GM23338 (cell line): ENCODE results near the gene BATF3. TPM values are rescaled to one million over a fixed set of nuclear protein-coding genes. Genes with fewer than 3 reads are reported as not detected.

Experiments
- ATAC-seq: fragments of 200-7000 bp; cut with Tn5 transposase; 3 replicates; pipeline ENCODE4 v1.9.1; 2020
- DNase-seq: peaks from one replicate; pipeline ENCODE4 v3.0.0-alpha.2; 2015; ENCODE audit warnings: low spot score
- H2AFZ ChIP-seq: fragments of 200-600 bp; sonication (generic); 2 replicates; pipeline ENCODE4 v1.8.0; 2016; ENCODE audit warnings: antibody characterized with exemption, mild to moderate bottlenecking, moderate library complexity
- H3F3A ChIP-seq: fragments of 200-600 bp; sonication (generic); replicated peaks from 2 replicates; pipeline ENCODE4 v1.8.0; 2017; ENCODE audit warnings: antibody characterized with exemption, mixed run types, low read depth
- H3K27ac ChIP-seq: fragments of 200-600 bp; sonication (generic); 2 replicates; pipeline ENCODE4 v1.6.1; 2016; ENCODE audit warnings: low read depth
- H3K27me3 ChIP-seq: fragments of 200-600 bp; sonication (generic); 2 replicates; pipeline ENCODE4 v1.8.0; 2016; ENCODE audit warnings: mild to moderate bottlenecking, mixed run types, moderate library complexity; ENCODE audit not compliant: insufficient read depth
- H3K36me3 ChIP-seq: fragments of 200-600 bp; sonication (generic); 2 replicates; pipeline ENCODE4 v1.8.0; 2016; ENCODE audit warnings: mild to moderate bottlenecking; ENCODE audit not compliant: insufficient read depth
- H3K4me1 ChIP-seq: fragments of 200-600 bp; sonication (generic); 2 replicates; pipeline ENCODE4 v1.8.0; 2016; ENCODE audit warnings: mild to moderate bottlenecking, moderate library complexity; ENCODE audit not compliant: insufficient read depth
- H3K4me2 ChIP-seq: fragments of 200-600 bp; sonication (generic); 2 replicates; pipeline ENCODE4 v1.7.1; 2017; ENCODE audit warnings: mixed run types
- H3K4me3 ChIP-seq: fragments of 200-600 bp; sonication (generic); 2 replicates; pipeline ENCODE4 v1.6.1; 2016; ENCODE audit warnings: mixed run types
- H3K79me2 ChIP-seq: fragments of 200-600 bp; sonication (generic); replicated peaks from 2 replicates; pipeline ENCODE4 v1.8.0; 2017; ENCODE audit warnings: mild to moderate bottlenecking; ENCODE audit not compliant: insufficient read depth
- H3K9me2 ChIP-seq: fragments of 200-600 bp; sonication (generic); 2 replicates; pipeline ENCODE4 v1.8.0; 2017; ENCODE audit not compliant: insufficient read depth
- H4K20me1 ChIP-seq: fragments of 200-600 bp; sonication (generic); replicated peaks from 2 replicates; pipeline ENCODE4 v1.8.0; 2017; ENCODE audit warnings: mild to moderate bottlenecking; ENCODE audit not compliant: insufficient read depth
- H3K27ac Mint-ChIP-seq: 2 replicates; pipeline ENCODE4 v1.8.0; 2020; ENCODE audit warnings: inconsistent platforms, mild to moderate bottlenecking, moderate library complexity, mixed read lengths
- H3K27me3 Mint-ChIP-seq: 3 replicates; pipeline ENCODE4 v1.8.0; 2022; ENCODE audit warnings: low read depth, mild to moderate bottlenecking, moderate library complexity, mixed read lengths, inconsistent platforms; ENCODE audit not compliant: insufficient read depth, poor library complexity
- H3K36me3 Mint-ChIP-seq: 3 replicates; pipeline ENCODE4 v1.8.0; 2021; ENCODE audit warnings: low read depth, mild to moderate bottlenecking, inconsistent platforms, moderate library complexity, mixed read lengths
- H3K4me1 Mint-ChIP-seq: 3 replicates; pipeline ENCODE4 v1.8.0; 2020; ENCODE audit warnings: mild to moderate bottlenecking, inconsistent platforms, mixed read lengths
- H3K4me3 Mint-ChIP-seq: 3 replicates; pipeline ENCODE4 v1.8.0; 2021; ENCODE audit warnings: moderate library complexity, mild to moderate bottlenecking, inconsistent platforms, mixed read lengths
- H3K9me3 Mint-ChIP-seq: 3 replicates; pipeline ENCODE4 v1.8.0; 2020; ENCODE audit warnings: moderate library complexity, mild to moderate bottlenecking, inconsistent platforms, mixed read lengths
- EZH2 ChIP-seq: fragments of 200-600 bp; sonication (generic); IDR thresholded peaks from one replicate; pipeline ENCODE4 v1.8.0; 2017; ENCODE audit warnings: antibody characterized with exemption, mild to moderate bottlenecking, low read depth; ENCODE audit not compliant: unreplicated experiment
- JUNB ChIP-seq: IDR thresholded peaks from one replicate; pipeline ENCODE4 v1.6.1; 2016; ENCODE audit warnings: antibody characterized with exemption; ENCODE audit not compliant: unreplicated experiment
- NANOG ChIP-seq: IDR thresholded peaks from 2 replicates; pipeline ENCODE4 v1.6.1; 2016; ENCODE audit warnings: antibody characterized with exemption, borderline replicate concordance
- POLR2AphosphoS5 ChIP-seq: IDR thresholded peaks from 2 replicates; pipeline ENCODE4 v1.6.1; 2016; ENCODE audit warnings: antibody characterized with exemption, low read depth
- STAT1 ChIP-seq: IDR thresholded peaks from one replicate; pipeline ENCODE4 v1.6.1; 2016; ENCODE audit warnings: antibody characterized with exemption; ENCODE audit not compliant: unreplicated experiment
- ZNF114 ChIP-seq: fragments of 250-450 bp; sonication (Bioruptor Pico); IDR thresholded peaks from 2 replicates; pipeline ENCODE4 v1.5.0; 2020; ENCODE audit warnings: mild to moderate bottlenecking, moderate library complexity
- polyA plus RNA-seq: library from polyadenylated mRNA; unstranded; fragments of >200 nt; fragmentation: Nextera tagmentation; extraction: Ambion mirVana; gene quantifications from 2 replicates; pipeline ENCODE4 v1.2.1, GENCODE V29; 2016
- total RNA-seq: library from RNA; depleted of rRNA; stranded (reverse); fragments of >200 nt; shearing (Covaris generic); gene quantifications from 2 replicates; pipeline ENCODE4 v1.2.3, GENCODE V29; 2014
- TF ChIP-seq, protein P1 (sequence below): IDR thresholded peaks from one replicate; pipeline ENCODE4 v1.6.1; 2018; ENCODE audit warnings: antibody characterized with exemption; ENCODE audit not compliant: unreplicated experiment
- TF ChIP-seq, protein P2 (sequence below): fragments of 250-450 bp; sonication (Bioruptor Pico); IDR thresholded peaks from 2 replicates; pipeline ENCODE4 v1.5.0; 2020; ENCODE audit warnings: mild to moderate bottlenecking, moderate library complexity
- TF ChIP-seq, protein P3 (sequence below), 2 experiments: fragments of 200-600 bp in 1 of 2; sonication (generic) in 1 of 2; conservative IDR thresholded peaks; 2 replicates each; pipeline versions ENCODE4 v1.5.1 to v1.6.1; 2016 to 2017; ENCODE audit warnings: antibody characterized with exemption in 2 of 2, low read depth in 2 of 2, mild to moderate bottlenecking in 2 of 2, moderate library complexity in 1 of 2

Gene BATF3
- total and polyA plus RNA-seq, 2 experiments from 2014 or later, result 3.6 to 7.8 TPM

DNA sequence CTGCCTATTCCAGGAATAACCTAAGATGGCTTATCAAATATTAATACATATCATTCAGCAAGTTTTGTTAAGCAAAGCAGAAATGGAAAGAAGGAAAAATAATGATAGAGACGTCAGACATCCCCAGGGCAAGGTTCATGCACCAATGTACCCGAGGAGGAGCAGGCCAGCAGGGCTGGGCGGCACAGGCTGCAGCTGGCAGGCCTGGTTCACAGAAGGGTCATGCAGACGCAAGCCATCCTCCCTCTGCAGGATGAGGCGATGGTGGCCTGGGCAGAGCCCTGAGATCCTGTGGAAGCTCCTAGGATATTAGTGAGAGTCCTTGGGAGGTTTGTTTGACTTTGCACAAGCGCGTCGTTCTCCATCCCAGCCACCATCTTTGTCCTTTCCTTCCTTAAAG is 30.0 kb downstream of the BATF3 start:
- no peak overlapping the region for H3K27ac ChIP-seq
- H3K36me3 Mint-ChIP-seq, result no peaks in the 10 kb centered on the region
- peaks cover 18% of the 10 kb centered on the region for H3K4me1 ChIP-seq
- no peaks in the 10 kb centered on the region for H3K79me2 ChIP-seq
- DNase-seq (no peak), ATAC-seq (no peak)
- peaks cover 11% of the 10 kb centered on the region for H3K27me3 ChIP-seq
- H3K4me3 Mint-ChIP-seq, result no peak overlapping the region
- no peaks in the 10 kb centered on the region for H3F3A ChIP-seq
- H3K27me3 Mint-ChIP-seq, result peaks cover 13% of the 10 kb centered on the region
- no peak overlapping the region for H3K27ac Mint-ChIP-seq
- no peaks in the 10 kb centered on the region for H3K9me2 ChIP-seq
- no peak overlapping the region for H3K4me3 ChIP-seq
- no peaks in the 10 kb centered on the region for H4K20me1 ChIP-seq
- peaks cover 45% of the 10 kb centered on the region for H3K4me1 Mint-ChIP-seq
- H2AFZ ChIP-seq, result no peak overlapping the region
- H3K4me2 ChIP-seq, result no peak overlapping the region
- no peaks in the 10 kb centered on the region for H3K9me3 Mint-ChIP-seq
- TF ChIP-seq, protein P1, sequence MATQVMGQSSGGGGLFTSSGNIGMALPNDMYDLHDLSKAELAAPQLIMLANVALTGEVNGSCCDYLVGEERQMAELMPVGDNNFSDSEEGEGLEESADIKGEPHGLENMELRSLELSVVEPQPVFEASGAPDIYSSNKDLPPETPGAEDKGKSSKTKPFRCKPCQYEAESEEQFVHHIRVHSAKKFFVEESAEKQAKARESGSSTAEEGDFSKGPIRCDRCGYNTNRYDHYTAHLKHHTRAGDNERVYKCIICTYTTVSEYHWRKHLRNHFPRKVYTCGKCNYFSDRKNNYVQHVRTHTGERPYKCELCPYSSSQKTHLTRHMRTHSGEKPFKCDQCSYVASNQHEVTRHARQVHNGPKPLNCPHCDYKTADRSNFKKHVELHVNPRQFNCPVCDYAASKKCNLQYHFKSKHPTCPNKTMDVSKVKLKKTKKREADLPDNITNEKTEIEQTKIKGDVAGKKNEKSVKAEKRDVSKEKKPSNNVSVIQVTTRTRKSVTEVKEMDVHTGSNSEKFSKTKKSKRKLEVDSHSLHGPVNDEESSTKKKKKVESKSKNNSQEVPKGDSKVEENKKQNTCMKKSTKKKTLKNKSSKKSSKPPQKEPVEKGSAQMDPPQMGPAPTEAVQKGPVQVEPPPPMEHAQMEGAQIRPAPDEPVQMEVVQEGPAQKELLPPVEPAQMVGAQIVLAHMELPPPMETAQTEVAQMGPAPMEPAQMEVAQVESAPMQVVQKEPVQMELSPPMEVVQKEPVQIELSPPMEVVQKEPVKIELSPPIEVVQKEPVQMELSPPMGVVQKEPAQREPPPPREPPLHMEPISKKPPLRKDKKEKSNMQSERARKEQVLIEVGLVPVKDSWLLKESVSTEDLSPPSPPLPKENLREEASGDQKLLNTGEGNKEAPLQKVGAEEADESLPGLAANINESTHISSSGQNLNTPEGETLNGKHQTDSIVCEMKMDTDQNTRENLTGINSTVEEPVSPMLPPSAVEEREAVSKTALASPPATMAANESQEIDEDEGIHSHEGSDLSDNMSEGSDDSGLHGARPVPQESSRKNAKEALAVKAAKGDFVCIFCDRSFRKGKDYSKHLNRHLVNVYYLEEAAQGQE, result no peak
- TF ChIP-seq ZNF114 (CRISPR knock-in tag), result no peak
- no peak for TF ChIP-seq EZH2
- no peak for TF ChIP-seq NANOG
- no peaks in the 10 kb centered on the region for H3K36me3 ChIP-seq

DNA sequence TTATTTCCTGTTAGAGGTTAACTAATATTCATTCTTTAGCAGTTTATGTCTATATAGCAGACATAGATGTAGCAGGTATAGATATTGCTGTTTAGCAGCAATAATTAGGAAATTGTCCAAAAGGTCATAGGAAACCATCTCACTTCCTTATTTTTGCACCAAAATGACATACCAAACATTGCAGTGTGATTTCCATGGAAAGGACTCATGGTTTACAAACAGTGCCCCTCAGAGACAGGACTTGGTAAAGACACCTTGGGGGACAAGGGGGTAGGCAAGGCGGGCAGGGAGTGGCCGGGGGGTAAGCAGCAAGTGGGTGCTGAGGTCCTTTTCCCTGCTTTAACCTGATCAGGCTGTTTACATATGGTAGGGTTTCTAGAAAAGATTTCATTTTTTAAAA is 30.5 kb downstream of the BATF3 start:
- TF ChIP-seq NANOG (no peak), STAT1 (no peak), POLR2AphosphoS5 (no peak), JUNB (no peak)
- TF ChIP-seq, protein P2, sequence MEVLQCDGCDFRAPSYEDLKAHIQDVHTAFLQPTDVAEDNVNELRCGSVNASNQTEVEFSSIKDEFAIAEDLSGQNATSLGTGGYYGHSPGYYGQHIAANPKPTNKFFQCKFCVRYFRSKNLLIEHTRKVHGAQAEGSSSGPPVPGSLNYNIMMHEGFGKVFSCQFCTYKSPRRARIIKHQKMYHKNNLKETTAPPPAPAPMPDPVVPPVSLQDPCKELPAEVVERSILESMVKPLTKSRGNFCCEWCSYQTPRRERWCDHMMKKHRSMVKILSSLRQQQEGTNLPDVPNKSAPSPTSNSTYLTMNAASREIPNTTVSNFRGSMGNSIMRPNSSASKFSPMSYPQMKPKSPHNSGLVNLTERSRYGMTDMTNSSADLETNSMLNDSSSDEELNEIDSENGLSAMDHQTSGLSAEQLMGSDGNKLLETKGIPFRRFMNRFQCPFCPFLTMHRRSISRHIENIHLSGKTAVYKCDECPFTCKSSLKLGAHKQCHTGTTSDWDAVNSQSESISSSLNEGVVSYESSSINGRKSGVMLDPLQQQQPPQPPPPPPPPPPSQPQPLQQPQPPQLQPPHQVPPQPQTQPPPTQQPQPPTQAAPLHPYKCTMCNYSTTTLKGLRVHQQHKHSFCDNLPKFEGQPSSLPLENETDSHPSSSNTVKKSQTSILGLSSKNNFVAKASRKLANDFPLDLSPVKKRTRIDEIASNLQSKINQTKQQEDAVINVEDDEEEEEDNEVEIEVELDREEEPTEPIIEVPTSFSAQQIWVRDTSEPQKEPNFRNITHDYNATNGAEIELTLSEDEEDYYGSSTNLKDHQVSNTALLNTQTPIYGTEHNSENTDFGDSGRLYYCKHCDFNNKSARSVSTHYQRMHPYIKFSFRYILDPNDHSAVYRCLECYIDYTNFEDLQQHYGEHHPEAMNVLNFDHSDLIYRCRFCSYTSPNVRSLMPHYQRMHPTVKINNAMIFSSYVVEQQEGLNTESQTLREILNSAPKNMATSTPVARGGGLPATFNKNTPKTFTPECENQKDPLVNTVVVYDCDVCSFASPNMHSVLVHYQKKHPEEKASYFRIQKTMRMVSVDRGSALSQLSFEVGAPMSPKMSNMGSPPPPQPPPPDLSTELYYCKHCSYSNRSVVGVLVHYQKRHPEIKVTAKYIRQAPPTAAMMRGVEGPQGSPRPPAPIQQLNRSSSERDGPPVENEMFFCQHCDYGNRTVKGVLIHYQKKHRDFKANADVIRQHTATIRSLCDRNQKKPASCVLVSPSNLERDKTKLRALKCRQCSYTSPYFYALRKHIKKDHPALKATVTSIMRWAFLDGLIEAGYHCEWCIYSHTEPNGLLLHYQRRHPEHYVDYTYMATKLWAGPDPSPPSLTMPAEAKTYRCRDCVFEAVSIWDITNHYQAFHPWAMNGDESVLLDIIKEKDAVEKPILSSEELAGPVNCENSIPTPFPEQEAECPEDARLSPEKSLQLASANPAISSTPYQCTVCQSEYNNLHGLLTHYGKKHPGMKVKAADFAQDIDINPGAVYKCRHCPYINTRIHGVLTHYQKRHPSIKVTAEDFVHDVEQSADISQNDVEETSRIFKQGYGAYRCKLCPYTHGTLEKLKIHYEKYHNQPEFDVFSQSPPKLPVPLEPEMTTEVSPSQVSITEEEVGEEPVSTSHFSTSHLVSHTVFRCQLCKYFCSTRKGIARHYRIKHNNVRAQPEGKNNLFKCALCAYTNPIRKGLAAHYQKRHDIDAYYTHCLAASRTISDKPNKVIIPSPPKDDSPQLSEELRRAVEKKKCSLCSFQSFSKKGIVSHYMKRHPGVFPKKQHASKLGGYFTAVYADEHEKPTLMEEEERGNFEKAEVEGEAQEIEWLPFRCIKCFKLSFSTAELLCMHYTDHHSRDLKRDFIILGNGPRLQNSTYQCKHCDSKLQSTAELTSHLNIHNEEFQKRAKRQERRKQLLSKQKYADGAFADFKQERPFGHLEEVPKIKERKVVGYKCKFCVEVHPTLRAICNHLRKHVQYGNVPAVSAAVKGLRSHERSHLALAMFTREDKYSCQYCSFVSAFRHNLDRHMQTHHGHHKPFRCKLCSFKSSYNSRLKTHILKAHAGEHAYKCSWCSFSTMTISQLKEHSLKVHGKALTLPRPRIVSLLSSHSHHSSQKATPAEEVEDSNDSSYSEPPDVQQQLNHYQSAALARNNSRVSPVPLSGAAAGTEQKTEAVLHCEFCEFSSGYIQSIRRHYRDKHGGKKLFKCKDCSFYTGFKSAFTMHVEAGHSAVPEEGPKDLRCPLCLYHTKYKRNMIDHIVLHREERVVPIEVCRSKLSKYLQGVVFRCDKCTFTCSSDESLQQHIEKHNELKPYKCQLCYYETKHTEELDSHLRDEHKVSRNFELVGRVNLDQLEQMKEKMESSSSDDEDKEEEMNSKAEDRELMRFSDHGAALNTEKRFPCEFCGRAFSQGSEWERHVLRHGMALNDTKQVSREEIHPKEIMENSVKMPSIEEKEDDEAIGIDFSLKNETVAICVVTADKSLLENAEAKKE, result no peak
- TF ChIP-seq, protein P3, sequence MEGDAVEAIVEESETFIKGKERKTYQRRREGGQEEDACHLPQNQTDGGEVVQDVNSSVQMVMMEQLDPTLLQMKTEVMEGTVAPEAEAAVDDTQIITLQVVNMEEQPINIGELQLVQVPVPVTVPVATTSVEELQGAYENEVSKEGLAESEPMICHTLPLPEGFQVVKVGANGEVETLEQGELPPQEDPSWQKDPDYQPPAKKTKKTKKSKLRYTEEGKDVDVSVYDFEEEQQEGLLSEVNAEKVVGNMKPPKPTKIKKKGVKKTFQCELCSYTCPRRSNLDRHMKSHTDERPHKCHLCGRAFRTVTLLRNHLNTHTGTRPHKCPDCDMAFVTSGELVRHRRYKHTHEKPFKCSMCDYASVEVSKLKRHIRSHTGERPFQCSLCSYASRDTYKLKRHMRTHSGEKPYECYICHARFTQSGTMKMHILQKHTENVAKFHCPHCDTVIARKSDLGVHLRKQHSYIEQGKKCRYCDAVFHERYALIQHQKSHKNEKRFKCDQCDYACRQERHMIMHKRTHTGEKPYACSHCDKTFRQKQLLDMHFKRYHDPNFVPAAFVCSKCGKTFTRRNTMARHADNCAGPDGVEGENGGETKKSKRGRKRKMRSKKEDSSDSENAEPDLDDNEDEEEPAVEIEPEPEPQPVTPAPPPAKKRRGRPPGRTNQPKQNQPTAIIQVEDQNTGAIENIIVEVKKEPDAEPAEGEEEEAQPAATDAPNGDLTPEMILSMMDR (conservative IDR thresholded peaks at IDR 0.05; ENCODE audit: low read depth in 2 of 2), result peak; percentile 68 to 80
- Histone ChIP-seq H3F3A (no peaks in the 10 kb centered on the region), H3K4me1 (peaks cover 18% of the 10 kb centered on the region), H3K27ac (no peak overlapping the region), H3K9me2 (no peaks in the 10 kb centered on the region), H3K27me3 (peaks cover 11% of the 10 kb centered on the region), H2AFZ (no peak overlapping the region), H3K79me2 (no peaks in the 10 kb centered on the region), H4K20me1 (no peaks in the 10 kb centered on the region), H3K36me3 (no peaks in the 10 kb centered on the region), H3K4me2 (no peak overlapping the region), H3K4me3 (no peak overlapping the region)
- Mint-ChIP-seq H3K9me3 (no peaks in the 10 kb centered on the region), H3K36me3 (no peaks in the 10 kb centered on the region), H3K27ac (no peak overlapping the region), H3K27me3 (peaks cover 13% of the 10 kb centered on the region), H3K4me1 (peaks cover 45% of the 10 kb centered on the region), H3K4me3 (no peak overlapping the region)
- peak; percentile 24 for ATAC-seq
- peak; percentile 80 for DNase-seq
